ENCODE results near the gene TSPAN18.

GRCh38 chr11:44949160-44950030 lies 222.6 kb downstream of the TSPAN18 start:
- peak; percentile 27 to 41 (median 30) for TF ChIP-seq CTCF (IDR thresholded peaks at IDR 0.05)
- TF ChIP-seq POLR2A (IDR thresholded peaks at IDR 0.05), result peak in 1 of 2 donors; percentile 22

Measured in tibial nerve (tissue), 3 donors.